ENCODE measurements around the gene GPR15. TPM values are rescaled to one million over a fixed set of nuclear protein-coding genes. Genes with fewer than 3 reads are reported as not detected.

The GPR15 gene
- total RNA-seq, 4 donors from 2014 or later: not detected

DNA sequence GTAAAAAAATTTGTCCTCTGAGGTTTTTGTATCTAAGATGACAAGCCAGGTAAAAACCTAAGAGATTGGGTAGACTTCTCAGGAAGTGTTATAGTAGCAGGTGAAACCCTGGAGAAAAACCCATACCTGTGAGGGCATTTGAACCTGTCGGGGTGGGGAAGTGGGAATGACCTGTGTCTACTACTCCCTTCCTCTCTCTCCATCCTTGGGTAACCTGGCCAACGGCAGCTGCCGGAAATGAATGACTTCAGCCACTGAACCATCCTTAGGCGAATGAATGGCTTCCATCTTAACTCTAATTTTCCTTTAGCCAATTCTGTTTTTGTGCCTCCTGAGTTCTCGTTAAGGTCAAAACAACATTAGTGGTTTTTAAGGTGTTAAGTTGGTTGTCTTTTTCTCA is 16.8 kb downstream of the GPR15 start:
- no peaks in the 10 kb centered on the region for H3K4me1 ChIP-seq
- H3K27ac ChIP-seq: no peak overlapping the region
- H3K9me3 ChIP-seq: no peaks in the 10 kb centered on the region
- H3K36me3 ChIP-seq: no peaks in the 10 kb centered on the region
- H3K4me3 ChIP-seq: no peak overlapping the region
- no peak for DNase-seq
- in situ Hi-C loops (cut with MboI; ENCODE audit: low sequenced_read_pairs in 4 of 4): no loop called here
- intact Hi-C loops (cut with DNase I; ENCODE audit: low total_unique reads): no loop called here
- H3K27me3 ChIP-seq: no peaks in the 10 kb centered on the region
- TF ChIP-seq POLR2A (IDR thresholded peaks at IDR 0.05): no peak
- TF ChIP-seq, protein P1, sequence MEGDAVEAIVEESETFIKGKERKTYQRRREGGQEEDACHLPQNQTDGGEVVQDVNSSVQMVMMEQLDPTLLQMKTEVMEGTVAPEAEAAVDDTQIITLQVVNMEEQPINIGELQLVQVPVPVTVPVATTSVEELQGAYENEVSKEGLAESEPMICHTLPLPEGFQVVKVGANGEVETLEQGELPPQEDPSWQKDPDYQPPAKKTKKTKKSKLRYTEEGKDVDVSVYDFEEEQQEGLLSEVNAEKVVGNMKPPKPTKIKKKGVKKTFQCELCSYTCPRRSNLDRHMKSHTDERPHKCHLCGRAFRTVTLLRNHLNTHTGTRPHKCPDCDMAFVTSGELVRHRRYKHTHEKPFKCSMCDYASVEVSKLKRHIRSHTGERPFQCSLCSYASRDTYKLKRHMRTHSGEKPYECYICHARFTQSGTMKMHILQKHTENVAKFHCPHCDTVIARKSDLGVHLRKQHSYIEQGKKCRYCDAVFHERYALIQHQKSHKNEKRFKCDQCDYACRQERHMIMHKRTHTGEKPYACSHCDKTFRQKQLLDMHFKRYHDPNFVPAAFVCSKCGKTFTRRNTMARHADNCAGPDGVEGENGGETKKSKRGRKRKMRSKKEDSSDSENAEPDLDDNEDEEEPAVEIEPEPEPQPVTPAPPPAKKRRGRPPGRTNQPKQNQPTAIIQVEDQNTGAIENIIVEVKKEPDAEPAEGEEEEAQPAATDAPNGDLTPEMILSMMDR (IDR thresholded peaks at IDR 0.05 in 4 of 5, conservative IDR thresholded peaks at IDR 0.05 in 1 of 5): no peak
- ATAC-seq: no peak

DNA sequence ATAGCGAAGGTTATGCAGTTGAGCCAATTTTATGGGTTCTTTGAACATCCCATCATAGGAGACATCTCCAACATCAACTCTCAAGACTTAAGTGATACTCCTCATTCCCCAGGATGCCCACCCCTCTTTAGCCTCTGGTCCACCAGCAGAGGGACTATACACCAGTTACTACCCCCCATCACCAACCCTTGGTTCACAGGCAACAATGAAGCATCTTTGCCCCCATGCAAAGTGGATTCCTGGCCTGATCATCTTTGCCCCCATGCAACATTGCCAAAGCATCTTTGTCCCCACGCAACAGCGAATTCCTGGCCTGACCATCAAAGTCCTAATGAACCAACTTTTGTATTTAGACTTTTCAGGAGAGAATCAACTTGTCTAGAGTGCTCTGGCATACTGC is 19.1 kb downstream of the GPR15 start:
- H3K4me3 ChIP-seq: no peak overlapping the region
- ATAC-seq: no peak
- no peak for DNase-seq
- in situ Hi-C loops (cut with MboI; ENCODE audit: low sequenced_read_pairs in 4 of 4): no loop called here
- no peaks in the 10 kb centered on the region for H3K36me3 ChIP-seq
- H3K4me1 ChIP-seq: no peaks in the 10 kb centered on the region
- H3K9me3 ChIP-seq: no peaks in the 10 kb centered on the region
- intact Hi-C loops (cut with DNase I; ENCODE audit: low total_unique reads): no loop called here
- no peaks in the 10 kb centered on the region for H3K27me3 ChIP-seq
- H3K27ac ChIP-seq: no peak overlapping the region
- TF ChIP-seq POLR2A (IDR thresholded peaks at IDR 0.05): no peak
- TF ChIP-seq, protein P1 (IDR thresholded peaks at IDR 0.05 in 4 of 5, conservative IDR thresholded peaks at IDR 0.05 in 1 of 5): no peak

DNA sequence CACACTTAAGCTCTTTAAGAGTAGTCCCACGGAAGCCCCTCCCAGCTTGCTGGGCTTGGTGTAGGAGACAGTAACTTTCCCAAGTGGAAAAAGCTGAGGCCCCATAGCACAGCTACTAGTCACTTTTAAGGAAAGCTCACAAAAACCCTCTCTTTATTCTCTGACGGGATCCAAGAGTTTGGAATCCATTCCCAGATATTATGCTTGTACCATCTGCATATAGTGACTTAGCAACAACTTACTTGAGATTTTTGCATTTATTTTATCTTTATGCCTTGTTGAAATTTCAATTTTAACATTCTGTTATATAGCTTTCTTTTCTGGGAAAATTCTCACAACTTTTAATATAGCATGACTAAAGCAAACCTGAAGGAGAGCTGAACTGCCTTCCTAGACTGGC is 19.5 kb downstream of the GPR15 start:
- ATAC-seq (no peak), DNase-seq (no peak)
- no peaks in the 10 kb centered on the region for H3K27me3 ChIP-seq
- in situ Hi-C loops (cut with MboI; ENCODE audit: low sequenced_read_pairs in 4 of 4) (no loop called here), intact Hi-C loops (cut with DNase I; ENCODE audit: low total_unique reads) (no loop called here)
- TF ChIP-seq, protein P1 (IDR thresholded peaks at IDR 0.05 in 4 of 5, conservative IDR thresholded peaks at IDR 0.05 in 1 of 5): no peak
- TF ChIP-seq POLR2A (IDR thresholded peaks at IDR 0.05): no peak
- no peaks in the 10 kb centered on the region for H3K9me3 ChIP-seq
- no peaks in the 10 kb centered on the region for H3K36me3 ChIP-seq
- no peak overlapping the region for H3K4me3 ChIP-seq
- H3K4me1 ChIP-seq: no peaks in the 10 kb centered on the region
- H3K27ac ChIP-seq: no peak overlapping the region

DNA sequence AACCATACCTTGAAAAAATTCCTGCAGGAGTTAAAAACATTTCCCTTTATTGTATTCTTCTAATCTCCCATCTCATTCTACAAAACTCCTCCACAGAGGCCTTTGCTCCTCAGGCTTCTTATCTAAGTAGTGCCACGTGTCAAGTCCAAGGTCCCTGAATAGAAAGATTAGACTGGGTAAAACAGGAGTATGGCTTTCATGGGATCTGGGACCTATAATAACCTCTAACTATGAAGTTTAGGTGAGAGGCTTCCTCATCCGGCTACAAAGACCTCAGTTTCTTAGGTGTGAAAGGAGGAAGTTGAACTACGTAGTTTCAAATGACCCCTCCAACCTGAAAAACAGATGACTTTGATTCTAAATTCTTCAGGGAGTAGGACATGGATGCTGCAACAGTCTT is 20.0 kb downstream of the GPR15 start:
- Histone ChIP-seq H3K27me3 (no peaks in the 10 kb centered on the region), H3K27ac (no peak overlapping the region), H3K4me1 (no peaks in the 10 kb centered on the region), H3K36me3 (no peaks in the 10 kb centered on the region), H3K9me3 (no peaks in the 10 kb centered on the region), H3K4me3 (no peak overlapping the region)
- DNase-seq (no peak), ATAC-seq (no peak)
- intact Hi-C loops (cut with DNase I; ENCODE audit: low total_unique reads): no loop called here
- in situ Hi-C loops (cut with MboI; ENCODE audit: low sequenced_read_pairs in 4 of 4): no loop called here
- TF ChIP-seq, protein P1 (IDR thresholded peaks at IDR 0.05 in 4 of 5, conservative IDR thresholded peaks at IDR 0.05 in 1 of 5): no peak
- TF ChIP-seq POLR2A (IDR thresholded peaks at IDR 0.05): no peak

Measured in gastrocnemius medialis (tissue), 4 donors.